Measurements from ENCODE around the gene RAPGEF4.
"Not testable (repeated sequence)": the region's sequence is repeated elsewhere in the genome, so short reads cannot be mapped to it uniquely, and the experiment has no call there.

The RAPGEF4 gene

GRCh38 chr2:173092844-173093402, 357.3 kb downstream of the RAPGEF4 start:
- DNase-seq (ENCODE audit: low read depth), result no peak
- TF ChIP-seq CTCF (conservative IDR thresholded peaks at IDR 0.05; ENCODE audit: low read length), result no peak
- no peak overlapping the region for H3K4me3 ChIP-seq (ENCODE audit: low read length)

- H3K4me3 ChIP-seq (ENCODE audit: low read length); DNase-seq (ENCODE audit: low read depth): not testable (repeated sequence)
Observed at GRCh38 chr2:173093617-173094016, 358.0 kb downstream of the RAPGEF4 start.

GRCh38 chr2:173094731-173095130, 359.1 kb downstream of the RAPGEF4 start:
- no peak for DNase-seq (ENCODE audit: low read depth)
- H3K4me3 ChIP-seq (ENCODE audit: low read length), result no peak overlapping the region
- no peak for TF ChIP-seq CTCF (conservative IDR thresholded peaks at IDR 0.05; ENCODE audit: low read length)

- TF ChIP-seq CTCF (conservative IDR thresholded peaks at IDR 0.05; ENCODE audit: low read length), result no peak
- no peak overlapping the region for H3K4me3 ChIP-seq (ENCODE audit: low read length)
- DNase-seq (ENCODE audit: low read depth), result peak; percentile 20
Observed at GRCh38 chr2:173095356-173095755, 359.7 kb downstream of the RAPGEF4 start.

- DNase-seq (ENCODE audit: low read depth), result no peak
- TF ChIP-seq CTCF (conservative IDR thresholded peaks at IDR 0.05; ENCODE audit: low read length), result no peak
- H3K4me3 ChIP-seq (ENCODE audit: low read length), result no peak overlapping the region
Observed at GRCh38 chr2:173099271-173099670, 363.6 kb downstream of the RAPGEF4 start.

- no peak overlapping the region for H3K4me3 ChIP-seq (ENCODE audit: low read length)
- no peak for TF ChIP-seq CTCF (conservative IDR thresholded peaks at IDR 0.05; ENCODE audit: low read length)
- DNase-seq (ENCODE audit: low read depth), result no peak
Observed at GRCh38 chr2:173099804-173100203, 364.2 kb downstream of the RAPGEF4 start.

GRCh38 chr2:173101687-173102086, 366.0 kb downstream of the RAPGEF4 start:
- no peak overlapping the region for H3K4me3 ChIP-seq (ENCODE audit: low read length)
- peak; percentile 48 for DNase-seq (ENCODE audit: low read depth)
- no peak for TF ChIP-seq CTCF (conservative IDR thresholded peaks at IDR 0.05; ENCODE audit: low read length)
